K562 (cell line): ENCODE data around the gene FOXM1. TPM values are rescaled to one million over a fixed set of nuclear protein-coding genes. Genes with fewer than 3 reads are reported as not detected.

Source experiments
- ESRRB ChIP-seq: fragments of 250-450 bp; sonication (Bioruptor Pico); IDR thresholded peaks from 2 replicates; pipeline ENCODE4 v1.5.0; 2020; ENCODE audit warnings: mild to moderate bottlenecking, moderate library complexity, borderline replicate concordance
- PHB2 ChIP-seq: fragments of 450-650 bp; IDR thresholded peaks from 2 replicates; pipeline ENCODE4 v1.6.1; 2017; ENCODE audit warnings: low read depth
- SETDB1 ChIP-seq: IDR thresholded peaks from one replicate; pipeline ENCODE4 v1.6.1; 2012; ENCODE audit warnings: low read length, control low read depth, inconsistent platforms
- ZKSCAN3 ChIP-seq: fragments of 250-450 bp; sonication (Bioruptor Pico); IDR thresholded peaks from 2 replicates; pipeline ENCODE4 v1.4.0; 2020
- ZNF347 ChIP-seq: fragments of 450-650 bp; formaldehyde crosslinking; IDR thresholded peaks from 2 replicates; pipeline ENCODE4 v1.4.0; 2020; ENCODE audit warnings: low read depth, mild to moderate bottlenecking, moderate library complexity
- ZNF507 ChIP-seq: conservative IDR thresholded peaks from 2 replicates; pipeline ENCODE4 v1.6.1; 2017; ENCODE audit warnings: missing genetic modification characterization, missing compliant biosample characterization
- ZNF766 ChIP-seq: fragments of 200-800 bp; sonication (Bioruptor generic); conservative IDR thresholded peaks from 2 replicates; pipeline ENCODE4 v1.6.1; 2016; ENCODE audit warnings: missing genetic modification characterization, missing compliant biosample characterization
- polyA plus RNA-seq, 8 experiments: library from polyadenylated mRNA; depleted of rRNA in 4 of 8; stranded (reverse) in 5 of 8; unstranded in 3 of 8; fragments of >200 nt; fragmentation: Nextera tagmentation in 2 of 8; fragmentation: Illumina TruSeq in 1 of 8; extraction: Ambion mirVana in 2 of 8; extraction: Trizol in 1 of 8; gene quantifications; 2 replicates each; pipeline versions ENCODE4 v1.2.1 to v1.2.3, GENCODE V29; 2011 to 2014; ENCODE audit warnings: inconsistent platforms in 1 of 8, missing spikeins in 1 of 8
- total RNA-seq, 7 experiments: library from RNA; depleted of rRNA in 6 of 7; stranded (reverse); fragments of >200 nt in 6 of 7; fragmentation: Illumina TruSeq in 2 of 7; extraction: Trizol in 2 of 7; gene quantifications; 2 replicates each; pipeline versions ENCODE4 v1.2.1 to v1.2.3, GENCODE V29; 2011 to 2021; ENCODE audit warnings: low replicate concordance in 1 of 7
- TF ChIP-seq, protein P1 (sequence below): fragments of 200-600 bp; sonication (generic); IDR thresholded peaks from one replicate; pipeline ENCODE4 v1.6.1; 2012; ENCODE audit warnings: mild to moderate bottlenecking, low read depth, low read length, inconsistent platforms
- TF ChIP-seq, protein P2 (sequence below), 3 experiments: IDR thresholded peaks in 2 of 3; conservative IDR thresholded peaks in 1 of 3; 2 replicates each; pipeline ENCODE4 v1.5.1; 2011 to 2012; ENCODE audit warnings: low read length in 3 of 3, mild to moderate bottlenecking in 3 of 3, control low read depth in 2 of 3, improper control_type of control experiment in 1 of 3, inconsistent platforms in 1 of 3, low read depth in 1 of 3, mixed read lengths in 1 of 3, moderate library complexity in 1 of 3; ENCODE audit not compliant: insufficient read depth in 2 of 3

The FOXM1 gene
- total and polyA plus RNA-seq, 9 of the 15 experiments (the other 6 are each of a cell fraction or from before 2014, with no cell fraction given), result 8.9 to 46.9 (median 17.2) TPM

DNA sequence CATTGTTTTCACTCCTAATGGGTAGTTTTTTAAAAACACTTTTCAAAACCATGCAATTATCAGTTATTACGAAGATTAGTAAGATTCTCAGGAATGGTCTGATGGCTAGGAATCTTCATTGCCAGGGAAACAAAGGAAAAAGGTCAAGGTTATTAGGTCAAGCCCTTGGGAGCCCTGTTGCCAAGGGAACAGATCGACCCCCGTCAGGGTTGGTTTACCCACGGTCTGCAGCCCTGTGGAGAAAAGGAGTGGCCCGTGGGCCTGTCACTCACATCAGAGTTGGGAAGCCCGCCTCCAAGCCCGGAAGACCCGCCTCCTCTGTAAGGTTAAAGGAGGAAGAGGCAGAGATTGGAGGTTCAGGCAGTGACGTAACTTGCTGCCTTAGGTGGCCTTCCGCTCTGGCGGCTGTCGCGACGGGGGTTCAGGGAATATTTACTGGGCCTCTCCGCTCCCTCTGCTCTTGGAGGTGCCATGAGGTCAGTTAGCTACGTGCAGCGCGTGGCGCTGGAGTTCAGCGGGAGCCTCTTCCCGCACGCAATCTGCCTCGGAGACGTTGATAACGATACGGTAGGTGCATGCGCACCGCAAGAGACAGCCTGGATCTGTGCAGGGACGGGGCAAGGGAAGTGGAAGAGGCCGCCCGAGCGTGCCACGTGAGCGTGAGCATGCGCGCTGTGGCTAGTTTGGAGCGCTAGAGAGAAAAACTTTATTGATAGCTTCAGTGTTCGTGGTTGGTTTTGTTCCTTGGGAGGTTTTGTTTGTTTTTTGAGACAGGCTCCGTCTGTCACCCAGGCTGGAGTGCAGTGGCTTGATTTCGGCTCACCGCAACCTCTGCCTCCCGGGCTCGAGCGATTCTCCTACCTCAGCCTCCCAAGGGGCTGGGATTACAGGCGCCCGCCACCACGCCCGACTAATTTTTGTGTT is 64.4 kb downstream of the FOXM1 start, which contains the start of gene ITFG2 (continued):
- TF ChIP-seq, protein P1, sequence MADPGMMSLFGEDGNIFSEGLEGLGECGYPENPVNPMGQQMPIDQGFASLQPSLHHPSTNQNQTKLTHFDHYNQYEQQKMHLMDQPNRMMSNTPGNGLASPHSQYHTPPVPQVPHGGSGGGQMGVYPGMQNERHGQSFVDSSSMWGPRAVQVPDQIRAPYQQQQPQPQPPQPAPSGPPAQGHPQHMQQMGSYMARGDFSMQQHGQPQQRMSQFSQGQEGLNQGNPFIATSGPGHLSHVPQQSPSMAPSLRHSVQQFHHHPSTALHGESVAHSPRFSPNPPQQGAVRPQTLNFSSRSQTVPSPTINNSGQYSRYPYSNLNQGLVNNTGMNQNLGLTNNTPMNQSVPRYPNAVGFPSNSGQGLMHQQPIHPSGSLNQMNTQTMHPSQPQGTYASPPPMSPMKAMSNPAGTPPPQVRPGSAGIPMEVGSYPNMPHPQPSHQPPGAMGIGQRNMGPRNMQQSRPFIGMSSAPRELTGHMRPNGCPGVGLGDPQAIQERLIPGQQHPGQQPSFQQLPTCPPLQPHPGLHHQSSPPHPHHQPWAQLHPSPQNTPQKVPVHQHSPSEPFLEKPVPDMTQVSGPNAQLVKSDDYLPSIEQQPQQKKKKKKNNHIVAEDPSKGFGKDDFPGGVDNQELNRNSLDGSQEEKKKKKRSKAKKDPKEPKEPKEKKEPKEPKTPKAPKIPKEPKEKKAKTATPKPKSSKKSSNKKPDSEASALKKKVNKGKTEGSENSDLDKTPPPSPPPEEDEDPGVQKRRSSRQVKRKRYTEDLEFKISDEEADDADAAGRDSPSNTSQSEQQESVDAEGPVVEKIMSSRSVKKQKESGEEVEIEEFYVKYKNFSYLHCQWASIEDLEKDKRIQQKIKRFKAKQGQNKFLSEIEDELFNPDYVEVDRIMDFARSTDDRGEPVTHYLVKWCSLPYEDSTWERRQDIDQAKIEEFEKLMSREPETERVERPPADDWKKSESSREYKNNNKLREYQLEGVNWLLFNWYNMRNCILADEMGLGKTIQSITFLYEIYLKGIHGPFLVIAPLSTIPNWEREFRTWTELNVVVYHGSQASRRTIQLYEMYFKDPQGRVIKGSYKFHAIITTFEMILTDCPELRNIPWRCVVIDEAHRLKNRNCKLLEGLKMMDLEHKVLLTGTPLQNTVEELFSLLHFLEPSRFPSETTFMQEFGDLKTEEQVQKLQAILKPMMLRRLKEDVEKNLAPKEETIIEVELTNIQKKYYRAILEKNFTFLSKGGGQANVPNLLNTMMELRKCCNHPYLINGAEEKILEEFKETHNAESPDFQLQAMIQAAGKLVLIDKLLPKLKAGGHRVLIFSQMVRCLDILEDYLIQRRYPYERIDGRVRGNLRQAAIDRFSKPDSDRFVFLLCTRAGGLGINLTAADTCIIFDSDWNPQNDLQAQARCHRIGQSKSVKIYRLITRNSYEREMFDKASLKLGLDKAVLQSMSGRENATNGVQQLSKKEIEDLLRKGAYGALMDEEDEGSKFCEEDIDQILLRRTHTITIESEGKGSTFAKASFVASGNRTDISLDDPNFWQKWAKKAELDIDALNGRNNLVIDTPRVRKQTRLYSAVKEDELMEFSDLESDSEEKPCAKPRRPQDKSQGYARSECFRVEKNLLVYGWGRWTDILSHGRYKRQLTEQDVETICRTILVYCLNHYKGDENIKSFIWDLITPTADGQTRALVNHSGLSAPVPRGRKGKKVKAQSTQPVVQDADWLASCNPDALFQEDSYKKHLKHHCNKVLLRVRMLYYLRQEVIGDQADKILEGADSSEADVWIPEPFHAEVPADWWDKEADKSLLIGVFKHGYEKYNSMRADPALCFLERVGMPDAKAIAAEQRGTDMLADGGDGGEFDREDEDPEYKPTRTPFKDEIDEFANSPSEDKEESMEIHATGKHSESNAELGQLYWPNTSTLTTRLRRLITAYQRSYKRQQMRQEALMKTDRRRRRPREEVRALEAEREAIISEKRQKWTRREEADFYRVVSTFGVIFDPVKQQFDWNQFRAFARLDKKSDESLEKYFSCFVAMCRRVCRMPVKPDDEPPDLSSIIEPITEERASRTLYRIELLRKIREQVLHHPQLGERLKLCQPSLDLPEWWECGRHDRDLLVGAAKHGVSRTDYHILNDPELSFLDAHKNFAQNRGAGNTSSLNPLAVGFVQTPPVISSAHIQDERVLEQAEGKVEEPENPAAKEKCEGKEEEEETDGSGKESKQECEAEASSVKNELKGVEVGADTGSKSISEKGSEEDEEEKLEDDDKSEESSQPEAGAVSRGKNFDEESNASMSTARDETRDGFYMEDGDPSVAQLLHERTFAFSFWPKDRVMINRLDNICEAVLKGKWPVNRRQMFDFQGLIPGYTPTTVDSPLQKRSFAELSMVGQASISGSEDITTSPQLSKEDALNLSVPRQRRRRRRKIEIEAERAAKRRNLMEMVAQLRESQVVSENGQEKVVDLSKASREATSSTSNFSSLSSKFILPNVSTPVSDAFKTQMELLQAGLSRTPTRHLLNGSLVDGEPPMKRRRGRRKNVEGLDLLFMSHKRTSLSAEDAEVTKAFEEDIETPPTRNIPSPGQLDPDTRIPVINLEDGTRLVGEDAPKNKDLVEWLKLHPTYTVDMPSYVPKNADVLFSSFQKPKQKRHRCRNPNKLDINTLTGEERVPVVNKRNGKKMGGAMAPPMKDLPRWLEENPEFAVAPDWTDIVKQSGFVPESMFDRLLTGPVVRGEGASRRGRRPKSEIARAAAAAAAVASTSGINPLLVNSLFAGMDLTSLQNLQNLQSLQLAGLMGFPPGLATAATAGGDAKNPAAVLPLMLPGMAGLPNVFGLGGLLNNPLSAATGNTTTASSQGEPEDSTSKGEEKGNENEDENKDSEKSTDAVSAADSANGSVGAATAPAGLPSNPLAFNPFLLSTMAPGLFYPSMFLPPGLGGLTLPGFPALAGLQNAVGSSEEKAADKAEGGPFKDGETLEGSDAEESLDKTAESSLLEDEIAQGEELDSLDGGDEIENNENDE, result no peak
- TF ChIP-seq PHB2 (no peak), ZNF766 (no peak), SETDB1 (no peak), ZNF347 (CRISPR knock-in tag) (no peak), ZKSCAN3 (no peak), ZNF507 (tag) (no peak), ESRRB (CRISPR knock-in tag) (no peak)
- TF ChIP-seq, protein P2, sequence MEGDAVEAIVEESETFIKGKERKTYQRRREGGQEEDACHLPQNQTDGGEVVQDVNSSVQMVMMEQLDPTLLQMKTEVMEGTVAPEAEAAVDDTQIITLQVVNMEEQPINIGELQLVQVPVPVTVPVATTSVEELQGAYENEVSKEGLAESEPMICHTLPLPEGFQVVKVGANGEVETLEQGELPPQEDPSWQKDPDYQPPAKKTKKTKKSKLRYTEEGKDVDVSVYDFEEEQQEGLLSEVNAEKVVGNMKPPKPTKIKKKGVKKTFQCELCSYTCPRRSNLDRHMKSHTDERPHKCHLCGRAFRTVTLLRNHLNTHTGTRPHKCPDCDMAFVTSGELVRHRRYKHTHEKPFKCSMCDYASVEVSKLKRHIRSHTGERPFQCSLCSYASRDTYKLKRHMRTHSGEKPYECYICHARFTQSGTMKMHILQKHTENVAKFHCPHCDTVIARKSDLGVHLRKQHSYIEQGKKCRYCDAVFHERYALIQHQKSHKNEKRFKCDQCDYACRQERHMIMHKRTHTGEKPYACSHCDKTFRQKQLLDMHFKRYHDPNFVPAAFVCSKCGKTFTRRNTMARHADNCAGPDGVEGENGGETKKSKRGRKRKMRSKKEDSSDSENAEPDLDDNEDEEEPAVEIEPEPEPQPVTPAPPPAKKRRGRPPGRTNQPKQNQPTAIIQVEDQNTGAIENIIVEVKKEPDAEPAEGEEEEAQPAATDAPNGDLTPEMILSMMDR (IDR thresholded peaks at IDR 0.05 in 2 of 3, conservative IDR thresholded peaks at IDR 0.05 in 1 of 3; ENCODE audit: insufficient read depth in 2 of 3, low read depth in 1 of 3, low read length in 3 of 3), result no peak
